ENCODE data around the gene CD164L2. TPM values are rescaled to one million over a fixed set of nuclear protein-coding genes. Genes with fewer than 3 reads are reported as not detected.

CD164L2 gene
- total RNA-seq, 2 donors from 2014 or later, result not detected

- peaks cover 2% of the 10 kb centered on the region for H3K36me3 Mint-ChIP-seq (ENCODE audit: low read depth)
- peak overlapping the region; percentile 77 for H3K27ac Mint-ChIP-seq
- peak overlapping the region; percentile 92 for H3K4me3 Mint-ChIP-seq
- H3K9me3 ChIP-seq (ENCODE audit: control insufficient read depth, low read length, poor library complexity, severe bottlenecking), result no peaks in the 10 kb centered on the region
- H3K27me3 Mint-ChIP-seq, result no peaks in the 10 kb centered on the region
- peaks cover 41% of the 10 kb centered on the region for H3K4me1 Mint-ChIP-seq
- no peak for ATAC-seq
- DNase-seq, result no peak
These were observed 23.3 kb downstream of the CD164L2 start for GRCh38 chr1:27359822-27360158.

GRCh38 chr1:27358928-27359313 lies 24.2 kb downstream of the CD164L2 start:
- peak overlapping the region; percentile 92 for H3K4me3 Mint-ChIP-seq
- H3K4me1 Mint-ChIP-seq, result peaks cover 41% of the 10 kb centered on the region
- peaks cover 2% of the 10 kb centered on the region for H3K36me3 Mint-ChIP-seq (ENCODE audit: low read depth)
- ATAC-seq, result no peak
- no peak overlapping the region for H3K27ac Mint-ChIP-seq
- H3K27me3 Mint-ChIP-seq, result no peaks in the 10 kb centered on the region
- H3K9me3 ChIP-seq (ENCODE audit: control insufficient read depth, low read length, poor library complexity, severe bottlenecking), result no peaks in the 10 kb centered on the region
- DNase-seq, result no peak

GRCh38 chr1:27358038-27358927 lies 24.9 kb downstream of the CD164L2 start:
- ATAC-seq (no peak), DNase-seq (no peak)
- no peaks in the 10 kb centered on the region for H3K27me3 Mint-ChIP-seq
- no peaks in the 10 kb centered on the region for H3K9me3 ChIP-seq (ENCODE audit: control insufficient read depth, low read length, poor library complexity, severe bottlenecking)
- H3K36me3 Mint-ChIP-seq (ENCODE audit: low read depth), result peaks cover 2% of the 10 kb centered on the region
- H3K4me1 Mint-ChIP-seq, result peaks cover 41% of the 10 kb centered on the region
- H3K4me3 Mint-ChIP-seq, result no peak overlapping the region
- H3K27ac Mint-ChIP-seq, result peak overlapping the region; percentile 75

- no peaks in the 10 kb centered on the region for H3K27me3 Mint-ChIP-seq
- peaks cover 39% of the 10 kb centered on the region for H3K4me1 Mint-ChIP-seq
- H3K9me3 ChIP-seq (ENCODE audit: control insufficient read depth, low read length, poor library complexity, severe bottlenecking), result no peaks in the 10 kb centered on the region
- peak overlapping the region; percentile 75 for H3K27ac Mint-ChIP-seq
- peak; percentile 86 for ATAC-seq
- H3K36me3 Mint-ChIP-seq (ENCODE audit: low read depth), result peaks cover 2% of the 10 kb centered on the region
- DNase-seq, result peak; percentile 66 to 72 (median 72)
- peak overlapping the region; percentile 84 for H3K4me3 Mint-ChIP-seq
These were observed 25.7 kb downstream of the CD164L2 start for GRCh38 chr1:27357281-27358037.

GRCh38 chr1:27356619-27357280 lies 26.4 kb downstream of the CD164L2 start:
- H3K9me3 ChIP-seq (ENCODE audit: control insufficient read depth, low read length, poor library complexity, severe bottlenecking), result no peaks in the 10 kb centered on the region
- Mint-ChIP-seq H3K27me3 (no peaks in the 10 kb centered on the region), H3K4me1 (peaks cover 37% of the 10 kb centered on the region), H3K36me3 (ENCODE audit: low read depth) (peaks cover 2% of the 10 kb centered on the region), H3K27ac (peak overlapping the region; percentile 75), H3K4me3 (peak overlapping the region; percentile 84)
- ATAC-seq, result peak; percentile 39
- DNase-seq, result peak in 1 of 3 donors; percentile 44

- H3K4me1 Mint-ChIP-seq, result peaks cover 36% of the 10 kb centered on the region
- no peaks in the 10 kb centered on the region for H3K27me3 Mint-ChIP-seq
- peaks cover 2% of the 10 kb centered on the region for H3K36me3 Mint-ChIP-seq (ENCODE audit: low read depth)
- ATAC-seq (no peak), DNase-seq (no peak)
- H3K9me3 ChIP-seq (ENCODE audit: control insufficient read depth, low read length, poor library complexity, severe bottlenecking), result no peaks in the 10 kb centered on the region
- H3K4me3 Mint-ChIP-seq, result peak overlapping the region; percentile 3
- peak overlapping the region; percentile 75 for H3K27ac Mint-ChIP-seq
These were observed 26.9 kb downstream of the CD164L2 start for GRCh38 chr1:27356277-27356618.

GRCh38 chr1:27355683-27356082 lies 27.4 kb downstream of the CD164L2 start:
- ATAC-seq (no peak), DNase-seq (no peak)
- Mint-ChIP-seq H3K4me3 (no peak overlapping the region), H3K36me3 (ENCODE audit: low read depth) (peaks cover 2% of the 10 kb centered on the region), H3K4me1 (peaks cover 31% of the 10 kb centered on the region), H3K27ac (peak overlapping the region; percentile 75), H3K27me3 (no peaks in the 10 kb centered on the region)
- H3K9me3 ChIP-seq (ENCODE audit: control insufficient read depth, low read length, poor library complexity, severe bottlenecking), result no peaks in the 10 kb centered on the region

- Mint-ChIP-seq H3K27me3 (no peaks in the 10 kb centered on the region), H3K36me3 (ENCODE audit: low read depth) (no peaks in the 10 kb centered on the region), H3K4me1 (peaks cover 19% of the 10 kb centered on the region), H3K4me3 (no peak overlapping the region), H3K27ac (peak overlapping the region; percentile 27)
- DNase-seq, result no peak
- no peaks in the 10 kb centered on the region for H3K9me3 ChIP-seq (ENCODE audit: control insufficient read depth, low read length, poor library complexity, severe bottlenecking)
- no peak for ATAC-seq
These were observed 29.5 kb downstream of the CD164L2 start for GRCh38 chr1:27353629-27354028.

- H3K4me1 Mint-ChIP-seq, result peaks cover 19% of the 10 kb centered on the region
- ATAC-seq (no peak), DNase-seq (no peak)
- H3K9me3 ChIP-seq (ENCODE audit: control insufficient read depth, low read length, poor library complexity, severe bottlenecking), result no peaks in the 10 kb centered on the region
- no peak overlapping the region for H3K4me3 Mint-ChIP-seq
- no peaks in the 10 kb centered on the region for H3K36me3 Mint-ChIP-seq (ENCODE audit: low read depth)
- H3K27me3 Mint-ChIP-seq, result no peaks in the 10 kb centered on the region
- H3K27ac Mint-ChIP-seq, result no peak overlapping the region
These were observed 30.0 kb downstream of the CD164L2 start for GRCh38 chr1:27353166-27353565.

- DNase-seq (no peak), ATAC-seq (no peak)
- H3K27me3 Mint-ChIP-seq, result no peaks in the 10 kb centered on the region
- peaks cover 3% of the 10 kb centered on the region for H3K36me3 Mint-ChIP-seq (ENCODE audit: low read depth)
- no peaks in the 10 kb centered on the region for H3K9me3 ChIP-seq (ENCODE audit: control insufficient read depth, low read length, poor library complexity, severe bottlenecking)
- H3K4me1 Mint-ChIP-seq, result peaks cover 22% of the 10 kb centered on the region
- no peak overlapping the region for H3K4me3 Mint-ChIP-seq
- no peak overlapping the region for H3K27ac Mint-ChIP-seq
These were observed 31.5 kb downstream of the CD164L2 start for GRCh38 chr1:27351541-27352107.

GRCh38 chr1:27350663-27351540 lies 32.2 kb downstream of the CD164L2 start:
- no peak for DNase-seq

More at GRCh38 chr1:27350663-27351540, 32.2 kb downstream of the CD164L2 start:
- H3K27me3 Mint-ChIP-seq, result no peaks in the 10 kb centered on the region
- H3K27ac Mint-ChIP-seq, result no peak overlapping the region
- ATAC-seq, result no peak
- H3K4me1 Mint-ChIP-seq, result peaks cover 24% of the 10 kb centered on the region
- H3K36me3 Mint-ChIP-seq (ENCODE audit: low read depth), result peaks cover 7% of the 10 kb centered on the region
- no peaks in the 10 kb centered on the region for H3K9me3 ChIP-seq (ENCODE audit: control insufficient read depth, low read length, poor library complexity, severe bottlenecking)
- H3K4me3 Mint-ChIP-seq, result peak overlapping the region; percentile 25

Measured in T-helper 17 cell (primary cell).